HG03280 (cell line): ENCODE data around the gene CENPU.
"Not testable (repeated sequence)": the region's sequence is repeated elsewhere in the genome, so short reads cannot be mapped to it uniquely, and the experiment has no call there.

Source experiments
- ATAC-seq: cut with Tn5 transposase; IDR thresholded peaks from one replicate; pipeline ENCODE4 v1.9.1; 2021; ENCODE audit warnings: mild to moderate bottlenecking, moderate library complexity; ENCODE audit not compliant: unreplicated experiment

CENPU gene

GRCh38 chr4:184752496-184753275 is 18.8 kb upstream of the CENPU start:
- no peak for ATAC-seq

- no peak for ATAC-seq
Observed at GRCh38 chr4:184751585-184751956, 17.7 kb upstream of the CENPU start.

- ATAC-seq = no peak
Observed at GRCh38 chr4:184750926-184751584, 17.2 kb upstream of the CENPU start.

GRCh38 chr4:184748251-184748652 is 14.4 kb upstream of the CENPU start:
- no peak for ATAC-seq

- ATAC-seq = no peak
Observed at GRCh38 chr4:184747034-184747830, 13.3 kb upstream of the CENPU start.

- peak; percentile 74 for ATAC-seq
Observed at GRCh38 chr4:184745831-184746795, 12.2 kb upstream of the CENPU start.

GRCh38 chr4:184744236-184744635 is 10.3 kb upstream of the CENPU start:
- no peak for ATAC-seq

- no peak for ATAC-seq
Observed at GRCh38 chr4:184743650-184744049, 9.8 kb upstream of the CENPU start.

- ATAC-seq = not testable (repeated sequence)
Observed at GRCh38 chr4:184741651-184742050, 7.8 kb upstream of the CENPU start.

- no peak for ATAC-seq
Observed at GRCh38 chr4:184740980-184741391, 7.1 kb upstream of the CENPU start.

GRCh38 chr4:184739575-184739974 is 5.7 kb upstream of the CENPU start:
- ATAC-seq = not testable (repeated sequence)

GRCh38 chr4:184734758-184735157 is 862 bp upstream of the CENPU start:
- no peak for ATAC-seq

- no peak for ATAC-seq
Observed at GRCh38 chr4:184732126-184732525, 1.8 kb downstream of the CENPU start.

- no peak for ATAC-seq
Observed at GRCh38 chr4:184731056-184731455, 2.8 kb downstream of the CENPU start.

GRCh38 chr4:184729946-184730345 is 4.0 kb downstream of the CENPU start:
- ATAC-seq = no peak

GRCh38 chr4:184728858-184729257 is 5.0 kb downstream of the CENPU start:
- no peak for ATAC-seq

GRCh38 chr4:184727430-184727829 is 6.5 kb downstream of the CENPU start:
- no peak for ATAC-seq

- no peak for ATAC-seq
Observed at GRCh38 chr4:184722798-184723197, 11.1 kb downstream of the CENPU start.

GRCh38 chr4:184721254-184721653 is 12.6 kb downstream of the CENPU start:
- ATAC-seq = no peak

GRCh38 chr4:184719407-184719806 is 14.5 kb downstream of the CENPU start:
- no peak for ATAC-seq

- ATAC-seq = no peak
Observed at GRCh38 chr4:184715526-184715925, 18.4 kb downstream of the CENPU start.
